Stimulated activated CD4-positive, alpha-beta T cell treated with anti-CD3 and anti-CD28 coated beads, Interleukin-1b, Interleukin-23, amount 100 ng/mL, for 4 hours (primary cell): Measurements from ENCODE around the gene SIPA1L3.
"Not testable (repeated sequence)": the region's sequence is repeated elsewhere in the genome, so short reads cannot be mapped to it uniquely, and the experiment has no call there.

Source experiments
- DNase-seq, 2 donors: peaks; one replicate each; pipeline ENCODE4 v3.0.0-alpha.2; 2020; ENCODE audit warnings: low read depth in 2 of 2

The SIPA1L3 gene

DNA sequence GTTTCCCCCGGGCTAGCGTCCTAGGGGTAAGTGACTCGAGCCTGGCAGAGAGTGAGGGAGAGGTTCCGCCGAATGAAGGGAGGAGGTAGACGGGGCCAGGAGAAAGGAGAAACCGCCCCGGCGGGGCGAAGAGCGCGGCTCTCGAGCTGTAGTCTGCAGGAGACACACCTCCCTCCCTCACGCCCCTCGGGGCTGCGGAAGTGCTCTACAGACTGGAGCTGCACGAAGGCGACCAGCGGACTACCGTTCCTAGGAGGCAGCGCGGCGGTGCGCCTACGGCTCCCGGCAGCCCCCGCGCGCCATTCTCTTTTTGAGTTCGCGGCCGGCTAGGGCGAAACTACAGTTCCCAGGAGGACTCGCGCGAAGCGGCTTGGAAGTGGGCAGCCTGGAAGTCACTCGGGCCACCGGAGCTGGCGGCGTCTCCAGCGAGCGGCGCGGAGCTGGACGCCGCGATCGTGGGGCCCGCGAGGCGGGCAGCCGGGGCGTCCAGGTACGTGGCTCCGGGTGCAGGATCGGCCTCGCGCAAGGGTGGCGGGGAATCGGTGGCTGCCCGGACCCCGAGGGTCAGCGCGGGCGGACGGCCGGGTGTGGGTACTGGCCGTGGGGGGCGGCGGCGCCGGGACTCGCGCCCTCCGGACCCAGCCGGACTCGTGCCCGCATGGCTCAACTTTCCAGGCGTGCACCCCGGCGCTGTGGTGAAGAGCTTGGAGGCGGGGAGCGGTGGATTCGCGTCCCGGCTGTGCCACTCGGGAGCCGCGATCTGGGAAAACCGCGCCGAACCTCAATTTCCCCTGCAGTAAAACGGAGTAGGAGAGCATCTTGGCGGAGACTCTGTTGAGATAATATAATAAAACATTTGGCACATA, at the start of gene SIPA1L3:
Gene SIPA1L3 (plus strand): TSS at position 340 of the 866 bp plus-strand sequence. CDS start 174,358 bp downstream, outside the sequence.
- DNase-seq: peak; percentile 87 to 88

- no peak for DNase-seq
Measured at GRCh38 chr19:37864501-37864900, 42.5 kb upstream of the SIPA1L3 start.

GRCh38 chr19:37865930-37866329, 41.1 kb upstream of the SIPA1L3 start:
- not testable (repeated sequence) for DNase-seq

GRCh38 chr19:37867831-37868230, 39.2 kb upstream of the SIPA1L3 start:
- no peak for DNase-seq

GRCh38 chr19:37869766-37870340, 37.2 kb upstream of the SIPA1L3 start:
- DNase-seq: no peak

DNA sequence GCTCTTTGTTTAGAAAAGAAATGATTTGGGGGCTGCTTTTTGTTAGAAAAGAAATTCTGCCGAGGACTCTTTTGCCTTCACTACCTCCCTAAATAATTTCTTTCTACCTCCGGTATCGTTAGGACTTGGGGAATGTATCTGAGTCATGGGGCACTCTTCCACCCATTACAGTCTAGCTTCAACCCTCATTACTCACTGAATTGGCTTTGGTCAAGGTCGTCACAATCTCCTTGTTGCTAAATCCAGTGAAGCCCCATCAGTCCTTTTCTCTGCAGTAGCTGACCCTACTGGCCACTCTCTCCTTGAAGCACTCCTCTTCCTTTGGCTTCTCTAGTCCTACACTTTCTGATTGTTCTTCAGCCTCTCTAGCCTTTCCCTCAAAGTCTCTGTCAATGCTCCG, 34.6 kb upstream of the SIPA1L3 start:
- DNase-seq: no peak

GRCh38 chr19:37874784-37875183, 32.2 kb upstream of the SIPA1L3 start:
- no peak for DNase-seq

DNA sequence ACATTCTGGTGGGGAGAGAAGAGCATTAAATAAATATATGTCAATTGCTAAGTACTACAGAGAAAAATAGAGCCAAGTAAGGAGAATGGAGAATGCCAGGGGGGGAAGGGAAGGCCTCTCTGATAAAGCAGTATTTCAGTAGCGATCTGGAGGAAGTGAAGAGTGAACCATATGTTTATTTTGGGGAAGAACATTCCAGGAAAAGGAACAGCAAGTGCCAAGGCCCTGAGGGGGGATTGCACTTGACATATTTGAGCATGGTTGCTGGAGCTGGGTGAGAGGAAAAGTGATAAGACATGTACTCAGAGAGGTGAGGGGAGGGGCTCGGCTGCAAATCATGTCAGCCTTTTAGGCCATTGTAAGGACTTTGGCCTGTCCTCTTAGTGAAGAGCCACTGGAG, 31.0 kb upstream of the SIPA1L3 start:
- no peak for DNase-seq

- no peak for DNase-seq
Measured at GRCh38 chr19:37877147-37877546, 29.9 kb upstream of the SIPA1L3 start.

DNA sequence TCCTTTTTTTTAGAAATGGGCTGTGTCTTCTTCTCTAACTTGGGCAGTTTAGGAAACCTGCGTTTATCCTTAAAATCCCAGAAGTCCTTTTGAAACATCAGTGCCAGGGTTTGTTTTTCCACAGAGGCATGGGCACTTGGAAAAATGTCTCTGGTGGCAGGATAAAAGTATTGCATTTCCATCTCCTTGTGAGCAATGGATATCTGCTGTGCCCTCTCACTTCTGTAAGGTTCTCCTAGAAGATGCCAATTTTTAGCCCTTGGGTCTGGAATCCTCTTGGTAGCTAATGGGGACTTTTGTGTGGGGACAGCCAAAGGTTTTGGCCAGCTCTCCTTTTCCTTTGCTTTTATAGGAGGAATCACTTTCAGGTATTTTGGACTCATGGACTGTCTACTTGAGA, 21.6 kb upstream of the SIPA1L3 start:
- DNase-seq: no peak

DNA sequence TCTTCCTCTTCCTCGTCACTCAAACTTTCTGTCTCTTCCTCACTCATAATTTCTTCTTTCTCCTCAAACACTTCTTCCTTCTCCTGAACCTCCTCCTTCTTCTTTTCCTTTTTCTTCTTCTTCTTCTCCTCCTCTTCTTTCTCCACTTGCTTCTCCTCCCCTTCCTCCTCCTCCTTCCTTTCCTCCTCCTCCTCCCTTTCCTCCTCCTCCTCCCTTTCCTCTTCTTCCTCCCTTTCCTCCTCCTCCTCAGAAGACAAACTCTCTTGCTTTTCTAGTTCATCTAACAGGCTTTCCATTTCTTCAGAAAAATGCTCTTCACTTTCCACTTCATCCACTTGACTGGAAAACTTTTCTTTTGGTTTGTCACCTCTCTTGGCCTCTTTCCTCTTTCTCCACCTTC, 20.4 kb upstream of the SIPA1L3 start:
- no peak for DNase-seq

DNA sequence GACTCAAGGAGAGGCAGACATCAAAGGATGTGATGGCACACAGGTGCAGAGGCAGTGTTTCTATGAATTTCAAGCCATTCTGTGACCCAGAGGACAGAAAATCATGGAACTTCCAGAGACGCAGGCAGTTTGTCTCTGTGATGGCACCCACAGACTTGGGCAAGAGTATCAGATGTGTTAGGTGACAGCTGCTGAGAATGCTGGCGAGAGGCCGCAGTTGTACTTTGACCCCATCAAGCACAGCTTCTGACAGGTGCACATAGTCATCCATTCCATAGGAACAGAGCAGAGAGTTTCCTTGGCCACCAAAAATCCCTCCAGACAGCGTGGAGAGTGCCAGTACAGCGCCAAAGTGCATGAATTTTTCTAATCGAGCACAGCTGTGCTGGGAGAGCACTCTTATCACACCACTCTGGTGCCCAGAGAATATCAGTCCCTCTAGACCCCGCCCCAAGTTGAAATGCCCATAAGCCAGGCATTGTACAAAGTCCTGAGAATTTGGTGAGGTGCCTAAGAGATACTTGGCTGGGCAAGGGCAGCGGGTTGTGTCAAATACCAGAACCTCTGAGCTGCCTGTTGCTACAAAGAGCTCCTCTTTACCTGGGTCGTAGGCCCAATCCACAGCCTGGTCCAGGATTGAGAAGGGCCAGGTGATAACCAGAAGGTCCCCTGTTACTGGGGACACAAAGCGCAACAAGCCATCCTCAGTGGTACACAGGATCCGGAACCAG, 13.0 kb upstream of the SIPA1L3 start:
- DNase-seq: no peak

- DNase-seq: no peak
Measured at GRCh38 chr19:37896180-37896579, 10.8 kb upstream of the SIPA1L3 start.

- no peak for DNase-seq
Measured at GRCh38 chr19:37899453-37899852, 7.6 kb upstream of the SIPA1L3 start.

DNA sequence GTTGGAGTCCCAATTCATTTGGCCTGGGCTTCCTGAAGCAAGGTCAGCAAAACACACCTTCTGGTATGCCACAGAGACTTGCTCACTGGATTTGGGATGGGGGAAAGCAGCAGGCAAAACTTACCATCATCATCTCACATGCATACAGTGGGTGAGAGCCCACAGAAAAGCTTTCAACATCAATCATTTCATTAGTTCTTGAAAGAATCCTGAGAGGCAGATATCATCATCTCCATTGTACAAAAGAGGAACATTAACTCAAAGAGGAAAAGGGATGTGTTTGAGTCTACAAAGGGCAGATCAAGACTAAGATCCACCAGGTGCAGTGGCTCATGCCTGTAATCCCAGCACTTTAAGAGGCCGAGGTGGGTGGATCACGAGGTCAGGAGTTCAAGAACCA, 7.0 kb upstream of the SIPA1L3 start:
- DNase-seq: no peak

- DNase-seq: peak; percentile 65 to 83
Measured at GRCh38 chr19:37902668-37903067, 4.3 kb upstream of the SIPA1L3 start.

DNA sequence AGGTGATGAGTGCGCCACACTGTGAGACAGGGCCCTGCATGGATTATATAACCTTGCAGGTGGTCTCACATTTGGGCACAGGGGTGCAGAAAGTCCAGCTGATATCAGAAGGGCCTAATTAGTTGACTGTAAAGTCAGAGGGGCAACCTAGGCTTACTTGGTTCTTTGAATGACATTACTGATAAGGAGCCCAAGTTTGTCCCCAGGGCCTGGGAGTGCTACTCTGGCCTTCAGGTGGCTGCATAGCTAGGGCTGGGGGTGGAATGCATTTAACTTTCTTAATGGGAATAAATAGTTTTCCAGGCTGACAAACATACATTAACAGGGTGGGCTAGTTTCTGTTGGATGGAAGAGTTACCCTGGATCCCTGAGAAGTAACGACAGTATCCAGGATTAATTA, 3.9 kb upstream of the SIPA1L3 start:
- DNase-seq: no peak

DNA sequence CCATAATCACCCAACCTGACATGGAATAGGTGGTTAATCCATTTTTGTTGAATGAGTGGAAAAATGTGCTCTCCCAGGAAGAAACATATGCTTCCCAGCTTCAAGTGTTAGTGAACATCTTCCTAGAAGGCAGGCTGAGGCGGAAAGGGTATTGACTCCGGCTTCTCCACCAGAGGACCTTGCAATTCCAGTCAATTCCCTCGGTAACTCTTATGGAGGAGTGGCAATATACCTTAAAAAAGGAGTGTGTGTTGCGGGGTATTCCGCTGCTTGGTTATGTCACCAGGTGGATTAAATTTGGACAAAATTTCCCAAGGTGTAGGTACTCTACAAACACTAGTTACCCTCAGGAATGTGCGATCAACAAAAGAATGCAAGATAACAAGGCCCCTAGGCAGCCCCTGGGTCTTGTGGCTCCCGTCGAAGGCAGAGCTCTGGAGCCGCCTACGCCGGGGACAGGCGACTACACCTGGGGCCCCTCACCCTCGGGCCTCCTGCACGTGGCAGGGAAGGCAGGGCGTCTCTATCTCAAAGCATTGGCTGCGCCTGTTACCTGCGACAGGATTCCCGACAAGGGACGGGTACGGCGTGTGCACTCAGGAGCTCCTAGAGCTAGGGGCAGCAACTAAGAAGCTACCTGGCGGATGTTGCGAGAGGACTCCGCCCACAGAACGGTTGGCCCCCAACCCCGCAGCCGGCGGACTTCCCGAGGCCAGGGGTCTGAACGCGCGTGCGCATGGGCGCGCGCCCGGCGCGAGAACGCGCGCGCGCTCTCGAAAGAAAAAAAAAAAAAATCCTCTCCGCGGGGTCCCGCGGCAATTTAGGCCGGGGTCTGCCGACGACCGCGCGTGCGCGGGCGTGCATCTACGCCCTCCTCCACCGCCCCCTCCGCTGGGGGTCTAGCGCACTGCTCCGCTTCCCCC, 801 bp upstream of the SIPA1L3 start, which contains the start of gene WDR87:
Gene WDR87 (minus strand): TSS at position 649 of the 923 bp plus-strand sequence. CDS start 8,355 bp downstream, outside the sequence.
- DNase-seq: peak; percentile 25 to 35

GRCh38 chr19:37907735-37908455, 887 bp downstream of the SIPA1L3 start:
- DNase-seq: no peak

GRCh38 chr19:37909661-37910199, 2.7 kb downstream of the SIPA1L3 start:
- no peak for DNase-seq
